Ishikawa (cell line): ENCODE data around the gene EMP2.

Source experiments
- REST ChIP-seq: IDR thresholded peaks from 2 replicates; pipeline ENCODE4 v1.6.1; 2012; ENCODE audit warnings: low read depth, mild to moderate bottlenecking
- USF1 ChIP-seq: IDR thresholded peaks from 2 replicates; pipeline ENCODE4 v1.6.1; 2012

GRCh38 chr16:10598157-10598556 lies 17.8 kb upstream of the EMP2 start:
- no peak for TF ChIP-seq USF1
- TF ChIP-seq REST = no peak
